GF-D8 (cell line): ENCODE measurements around the gene VASH2.

Experiments used
- DNase-seq: peaks from one replicate; lab custom pipeline; 2025; lab: John Stamatoyannopoulos, UW

The VASH2 gene

GRCh38 chr1:213035573-213035972 lies 85.2 kb downstream of the VASH2 start:
- no peak for DNase-seq
